ENCODE data around the gene COL6A1.
"Not testable (repeated sequence)": the region's sequence is repeated elsewhere in the genome, so short reads cannot be mapped to it uniquely, and the experiment has no call there.

COL6A1 gene

DNA sequence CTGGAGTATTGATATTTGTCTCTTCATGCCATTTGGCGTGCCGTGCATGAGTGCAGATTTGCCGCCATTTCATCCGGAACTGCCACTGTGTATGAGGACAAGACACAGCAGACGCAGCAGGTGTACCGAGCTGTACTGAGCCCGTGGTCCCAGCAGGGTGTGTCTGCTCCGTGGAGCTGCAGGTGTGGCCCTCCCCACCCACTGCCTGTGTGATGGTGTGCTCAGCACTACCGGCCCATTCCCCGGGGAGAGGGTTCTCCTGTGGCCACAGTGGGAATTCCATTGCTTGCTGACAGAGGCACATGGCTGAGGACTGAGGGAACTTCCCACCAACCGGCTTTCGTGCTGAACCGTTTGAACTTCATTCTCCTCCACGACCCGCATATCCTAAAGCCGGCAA is 34.3 kb upstream of the COL6A1 start:
- H3K4me3 ChIP-seq (replicated peaks in 1 of 2; ENCODE audit: low read depth in 2 of 2, low read length in 2 of 2), result no peak overlapping the region
- TF ChIP-seq, protein P1, sequence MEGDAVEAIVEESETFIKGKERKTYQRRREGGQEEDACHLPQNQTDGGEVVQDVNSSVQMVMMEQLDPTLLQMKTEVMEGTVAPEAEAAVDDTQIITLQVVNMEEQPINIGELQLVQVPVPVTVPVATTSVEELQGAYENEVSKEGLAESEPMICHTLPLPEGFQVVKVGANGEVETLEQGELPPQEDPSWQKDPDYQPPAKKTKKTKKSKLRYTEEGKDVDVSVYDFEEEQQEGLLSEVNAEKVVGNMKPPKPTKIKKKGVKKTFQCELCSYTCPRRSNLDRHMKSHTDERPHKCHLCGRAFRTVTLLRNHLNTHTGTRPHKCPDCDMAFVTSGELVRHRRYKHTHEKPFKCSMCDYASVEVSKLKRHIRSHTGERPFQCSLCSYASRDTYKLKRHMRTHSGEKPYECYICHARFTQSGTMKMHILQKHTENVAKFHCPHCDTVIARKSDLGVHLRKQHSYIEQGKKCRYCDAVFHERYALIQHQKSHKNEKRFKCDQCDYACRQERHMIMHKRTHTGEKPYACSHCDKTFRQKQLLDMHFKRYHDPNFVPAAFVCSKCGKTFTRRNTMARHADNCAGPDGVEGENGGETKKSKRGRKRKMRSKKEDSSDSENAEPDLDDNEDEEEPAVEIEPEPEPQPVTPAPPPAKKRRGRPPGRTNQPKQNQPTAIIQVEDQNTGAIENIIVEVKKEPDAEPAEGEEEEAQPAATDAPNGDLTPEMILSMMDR (IDR thresholded peaks at IDR 0.05; ENCODE audit: low read depth, low read length), result no peak
- no peak for DNase-seq (ENCODE audit: low read depth in 2 of 2)

DNA sequence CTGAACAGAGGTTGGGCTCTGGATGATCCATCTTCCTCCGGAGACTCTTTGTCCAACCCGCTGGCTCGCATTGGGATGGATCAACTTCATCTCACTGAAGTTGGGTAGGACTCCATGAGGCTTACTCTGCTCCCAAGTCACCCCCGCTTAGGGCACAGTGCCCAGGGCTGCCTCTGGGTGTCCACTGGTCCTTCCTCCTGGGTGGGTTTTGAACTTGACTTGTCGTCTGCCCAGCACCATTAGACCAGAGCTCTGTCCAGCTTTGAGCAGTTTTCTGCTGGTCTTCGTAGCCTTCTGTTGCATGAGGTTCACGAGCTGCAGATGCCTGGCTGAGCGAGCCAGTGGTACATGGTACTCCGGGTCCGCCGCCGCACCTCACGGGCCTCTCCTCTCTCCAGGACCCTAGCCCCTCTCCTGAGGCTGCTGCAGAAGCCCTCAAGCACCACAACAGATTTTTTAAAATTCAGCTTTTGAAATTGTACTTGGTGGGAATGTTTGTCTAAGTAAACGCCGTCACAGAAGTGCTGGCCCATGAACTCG is 33.8 kb upstream of the COL6A1 start:
- TF ChIP-seq, protein P1 (IDR thresholded peaks at IDR 0.05; ENCODE audit: low read depth, low read length), result no peak
- no peak overlapping the region for H3K4me3 ChIP-seq (replicated peaks in 1 of 2; ENCODE audit: low read depth in 2 of 2, low read length in 2 of 2)
- DNase-seq (ENCODE audit: low read depth in 2 of 2), result no peak

DNA sequence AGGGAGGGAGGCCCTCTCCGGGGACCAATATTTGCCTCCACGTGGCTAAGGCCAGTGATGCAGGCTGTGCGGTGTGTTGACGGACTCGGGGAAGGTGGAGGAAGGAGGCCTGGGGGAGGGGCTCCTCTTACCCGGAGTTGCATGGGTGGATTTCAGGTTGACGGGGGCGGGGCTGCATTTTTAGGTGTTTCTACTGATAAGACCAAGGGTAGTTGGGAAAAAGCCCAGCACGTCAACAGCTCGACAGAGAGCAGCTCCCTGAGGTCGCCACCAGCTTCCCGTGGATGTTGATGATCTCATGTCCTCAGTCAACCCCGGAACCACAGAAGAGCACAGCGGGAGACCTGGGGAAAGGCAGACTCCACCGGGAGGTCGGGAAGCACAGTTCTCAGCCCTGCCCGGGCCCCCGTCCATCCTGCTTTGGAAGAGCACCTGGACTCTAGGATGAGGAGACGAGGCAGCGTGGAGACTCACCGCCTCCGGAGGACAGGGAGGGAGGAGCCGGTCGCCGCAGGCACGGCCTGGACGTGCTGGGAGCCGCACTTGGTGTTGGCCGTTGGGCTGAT is 32.9 kb upstream of the COL6A1 start:
- TF ChIP-seq, protein P1 (IDR thresholded peaks at IDR 0.05; ENCODE audit: low read depth, low read length), result no peak
- no peak overlapping the region for H3K4me3 ChIP-seq (replicated peaks in 1 of 2; ENCODE audit: low read depth in 2 of 2, low read length in 2 of 2)
- DNase-seq (ENCODE audit: low read depth in 2 of 2), result no peak

DNA sequence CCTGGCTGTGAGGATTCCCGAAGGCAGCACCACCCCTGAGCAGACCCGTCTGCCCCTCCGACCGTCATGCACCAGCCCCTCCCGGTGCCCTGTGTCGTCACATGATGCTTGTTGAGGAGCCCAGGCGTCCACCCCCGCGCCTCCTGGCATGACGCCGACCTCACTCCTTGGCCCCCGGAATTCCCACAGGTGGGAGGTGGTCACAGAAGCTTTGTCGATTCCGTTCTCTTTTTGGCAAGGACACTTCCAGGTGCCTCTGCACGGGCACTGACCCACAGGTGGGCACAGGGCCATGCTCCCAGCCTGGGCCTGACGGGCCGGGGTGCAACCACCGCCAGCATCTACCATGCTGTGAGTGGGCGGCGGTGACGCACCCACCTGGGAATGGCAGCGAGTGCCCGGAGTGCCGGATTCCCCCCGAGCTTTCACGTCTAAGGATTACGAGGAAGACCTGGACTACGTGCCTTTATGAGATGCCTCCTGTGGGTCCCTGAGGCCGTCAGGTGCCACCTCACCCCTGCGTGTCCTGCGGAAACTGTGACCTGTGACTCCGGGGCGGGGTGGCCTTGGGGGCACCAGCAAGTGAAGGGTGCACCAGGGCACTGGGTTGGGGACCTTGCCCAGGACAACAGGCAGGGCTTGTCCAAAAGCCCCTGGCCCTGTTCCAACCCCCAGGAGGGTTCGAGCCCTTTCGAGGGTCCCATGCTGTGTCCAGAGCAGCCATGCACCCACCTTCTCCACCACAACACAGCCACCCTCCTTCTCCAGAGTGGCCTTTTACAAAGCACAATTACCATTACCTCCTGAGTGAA is 31.4 kb upstream of the COL6A1 start:
- TF ChIP-seq, protein P1 (IDR thresholded peaks at IDR 0.05; ENCODE audit: low read depth, low read length), result no peak
- no peak for DNase-seq (ENCODE audit: low read depth in 2 of 2)
- H3K4me3 ChIP-seq (replicated peaks in 1 of 2; ENCODE audit: low read depth in 2 of 2, low read length in 2 of 2), result no peak overlapping the region

DNA sequence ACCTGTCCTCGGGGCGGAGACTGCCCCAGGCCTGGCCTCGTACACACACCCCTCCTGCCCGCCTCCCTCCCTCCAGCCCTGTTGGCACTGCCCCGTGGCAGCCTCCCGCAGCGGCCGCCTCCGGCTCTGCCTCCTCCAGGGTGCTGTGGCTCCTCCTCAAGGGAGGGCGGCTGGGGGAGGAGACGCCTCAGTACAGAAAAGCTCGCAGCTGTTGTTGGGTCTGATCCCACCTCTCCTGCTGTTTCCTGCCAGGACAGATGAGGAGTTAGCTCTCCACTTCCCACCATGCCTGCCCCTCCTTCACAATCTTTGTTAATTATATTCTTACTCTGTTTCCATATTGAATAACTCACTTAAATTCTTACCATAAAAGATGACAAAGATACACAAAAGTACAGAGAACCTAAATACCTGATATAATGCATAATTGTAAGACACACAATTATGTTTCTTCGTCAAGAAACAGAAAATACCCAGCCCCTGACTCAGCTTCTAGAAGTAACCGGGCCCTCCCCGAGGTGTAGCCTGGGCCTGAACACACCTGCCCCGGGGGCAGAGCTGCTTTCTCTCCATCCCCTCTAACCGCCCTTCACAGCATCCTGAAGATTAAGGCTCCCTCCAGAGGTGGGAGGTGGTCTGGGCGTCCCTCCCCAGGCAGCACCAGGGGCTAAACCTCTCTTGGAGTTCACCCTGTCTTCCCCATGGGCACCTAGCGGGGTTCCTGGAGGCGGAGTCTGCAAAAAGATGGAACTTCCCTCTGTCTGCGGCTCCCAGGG is 30.6 kb upstream of the COL6A1 start:
- DNase-seq (ENCODE audit: low read depth in 2 of 2), result peak; percentile 45 to 81
- no peak overlapping the region for H3K4me3 ChIP-seq (replicated peaks in 1 of 2; ENCODE audit: low read depth in 2 of 2, low read length in 2 of 2)
- TF ChIP-seq, protein P1 (IDR thresholded peaks at IDR 0.05; ENCODE audit: low read depth, low read length), result no peak

DNA sequence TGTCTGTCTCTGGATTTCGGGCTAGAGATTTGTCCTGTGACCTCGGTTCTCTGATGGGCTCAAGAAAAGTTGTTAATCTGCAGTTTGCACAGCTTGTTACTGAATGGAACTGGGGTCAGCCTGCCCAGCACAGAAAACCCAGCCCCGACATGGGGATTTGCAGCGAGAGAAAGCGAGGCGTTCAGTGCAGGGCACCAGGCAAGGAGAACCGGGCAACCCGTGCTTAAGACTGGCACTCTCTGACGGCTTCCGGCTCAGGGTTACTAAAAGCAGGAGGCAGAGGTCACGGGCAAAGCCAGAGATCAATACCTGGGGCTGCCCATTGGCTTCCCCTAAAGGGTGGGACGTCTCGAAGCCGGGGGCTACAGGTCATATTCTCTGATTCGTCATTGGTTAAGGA is 29.9 kb upstream of the COL6A1 start:
- H3K4me3 ChIP-seq (replicated peaks in 1 of 2; ENCODE audit: low read depth in 2 of 2, low read length in 2 of 2), result no peak overlapping the region
- TF ChIP-seq, protein P1 (IDR thresholded peaks at IDR 0.05; ENCODE audit: low read depth, low read length), result no peak
- no peak for DNase-seq (ENCODE audit: low read depth in 2 of 2)

DNA sequence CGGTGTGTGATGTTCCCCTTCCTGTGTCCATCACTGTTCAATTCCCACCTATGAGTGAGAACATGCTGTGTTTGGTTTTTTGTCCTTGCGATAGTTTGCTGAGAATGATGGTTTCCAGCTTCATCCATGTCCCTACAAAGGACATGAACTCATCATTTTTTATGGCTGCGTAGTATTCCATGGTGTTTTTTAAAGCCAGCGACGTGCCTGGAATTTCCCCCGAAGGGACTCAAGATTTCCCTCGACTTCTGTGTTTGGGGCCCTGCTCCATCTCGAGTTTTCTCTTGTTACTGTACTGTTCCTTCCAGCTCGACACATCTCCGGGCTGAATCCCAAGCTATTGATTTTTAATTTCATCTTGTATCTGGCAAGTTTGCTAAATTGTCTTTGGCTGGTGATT is 29.0 kb upstream of the COL6A1 start:
- DNase-seq (ENCODE audit: low read depth in 2 of 2), result not testable (repeated sequence)

More for the DNA sequence above, 29.0 kb upstream of the COL6A1 start:
- H3K4me3 ChIP-seq (replicated peaks in 1 of 2; ENCODE audit: low read depth in 2 of 2, low read length in 2 of 2), result not testable (repeated sequence)

All from cardiac fibroblast (primary cell).